22Rv1 (cell line): ENCODE results near the gene GAK.
A peak's percentile ranks its signal among the peaks of the same experiment; 100 is the strongest.

Source experiments
- ZFX ChIP-seq: fragments of 450-650 bp; IDR thresholded peaks from 2 replicates; pipeline ENCODE4 v1.6.1; 2017; ENCODE audit warnings: antibody characterized with exemption, borderline replicate concordance
- TF ChIP-seq, protein P1 (sequence below): fragments of 450-650 bp; IDR thresholded peaks from 2 replicates; pipeline ENCODE4 v1.5.1; 2017; ENCODE audit warnings: mild to moderate bottlenecking

GRCh38 chr4:876780-877179 lies 55.3 kb downstream of the GAK start:
- TF ChIP-seq, protein P1, sequence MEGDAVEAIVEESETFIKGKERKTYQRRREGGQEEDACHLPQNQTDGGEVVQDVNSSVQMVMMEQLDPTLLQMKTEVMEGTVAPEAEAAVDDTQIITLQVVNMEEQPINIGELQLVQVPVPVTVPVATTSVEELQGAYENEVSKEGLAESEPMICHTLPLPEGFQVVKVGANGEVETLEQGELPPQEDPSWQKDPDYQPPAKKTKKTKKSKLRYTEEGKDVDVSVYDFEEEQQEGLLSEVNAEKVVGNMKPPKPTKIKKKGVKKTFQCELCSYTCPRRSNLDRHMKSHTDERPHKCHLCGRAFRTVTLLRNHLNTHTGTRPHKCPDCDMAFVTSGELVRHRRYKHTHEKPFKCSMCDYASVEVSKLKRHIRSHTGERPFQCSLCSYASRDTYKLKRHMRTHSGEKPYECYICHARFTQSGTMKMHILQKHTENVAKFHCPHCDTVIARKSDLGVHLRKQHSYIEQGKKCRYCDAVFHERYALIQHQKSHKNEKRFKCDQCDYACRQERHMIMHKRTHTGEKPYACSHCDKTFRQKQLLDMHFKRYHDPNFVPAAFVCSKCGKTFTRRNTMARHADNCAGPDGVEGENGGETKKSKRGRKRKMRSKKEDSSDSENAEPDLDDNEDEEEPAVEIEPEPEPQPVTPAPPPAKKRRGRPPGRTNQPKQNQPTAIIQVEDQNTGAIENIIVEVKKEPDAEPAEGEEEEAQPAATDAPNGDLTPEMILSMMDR, result peak; percentile 42
- no peak for TF ChIP-seq ZFX
